ENCODE data around the gene ANKLE2.

- TF ChIP-seq CTCF (IDR thresholded peaks at IDR 0.05; ENCODE audit: insufficient read depth, low read length) (no peak), POLR2AphosphoS5 (IDR thresholded peaks at IDR 0.05; ENCODE audit: low read depth) (no peak), SPI1 (IDR thresholded peaks at IDR 0.05; ENCODE audit: borderline replicate concordance, low read depth) (no peak), GABPA (IDR thresholded peaks at IDR 0.05; ENCODE audit: low read depth) (no peak)
- TF ChIP-seq, protein P1, sequence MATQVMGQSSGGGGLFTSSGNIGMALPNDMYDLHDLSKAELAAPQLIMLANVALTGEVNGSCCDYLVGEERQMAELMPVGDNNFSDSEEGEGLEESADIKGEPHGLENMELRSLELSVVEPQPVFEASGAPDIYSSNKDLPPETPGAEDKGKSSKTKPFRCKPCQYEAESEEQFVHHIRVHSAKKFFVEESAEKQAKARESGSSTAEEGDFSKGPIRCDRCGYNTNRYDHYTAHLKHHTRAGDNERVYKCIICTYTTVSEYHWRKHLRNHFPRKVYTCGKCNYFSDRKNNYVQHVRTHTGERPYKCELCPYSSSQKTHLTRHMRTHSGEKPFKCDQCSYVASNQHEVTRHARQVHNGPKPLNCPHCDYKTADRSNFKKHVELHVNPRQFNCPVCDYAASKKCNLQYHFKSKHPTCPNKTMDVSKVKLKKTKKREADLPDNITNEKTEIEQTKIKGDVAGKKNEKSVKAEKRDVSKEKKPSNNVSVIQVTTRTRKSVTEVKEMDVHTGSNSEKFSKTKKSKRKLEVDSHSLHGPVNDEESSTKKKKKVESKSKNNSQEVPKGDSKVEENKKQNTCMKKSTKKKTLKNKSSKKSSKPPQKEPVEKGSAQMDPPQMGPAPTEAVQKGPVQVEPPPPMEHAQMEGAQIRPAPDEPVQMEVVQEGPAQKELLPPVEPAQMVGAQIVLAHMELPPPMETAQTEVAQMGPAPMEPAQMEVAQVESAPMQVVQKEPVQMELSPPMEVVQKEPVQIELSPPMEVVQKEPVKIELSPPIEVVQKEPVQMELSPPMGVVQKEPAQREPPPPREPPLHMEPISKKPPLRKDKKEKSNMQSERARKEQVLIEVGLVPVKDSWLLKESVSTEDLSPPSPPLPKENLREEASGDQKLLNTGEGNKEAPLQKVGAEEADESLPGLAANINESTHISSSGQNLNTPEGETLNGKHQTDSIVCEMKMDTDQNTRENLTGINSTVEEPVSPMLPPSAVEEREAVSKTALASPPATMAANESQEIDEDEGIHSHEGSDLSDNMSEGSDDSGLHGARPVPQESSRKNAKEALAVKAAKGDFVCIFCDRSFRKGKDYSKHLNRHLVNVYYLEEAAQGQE (IDR thresholded peaks at IDR 0.05; ENCODE audit: insufficient replicate concordance, low read depth): no peak
Observed at GRCh38 chr12:132776816-132777568, 15.4 kb upstream of the ANKLE2 start.
